ENCODE measurements around the gene SMIM27. TPM values are rescaled to one million over a fixed set of nuclear protein-coding genes. Genes with fewer than 3 reads are reported as not detected.
"Not testable (repeated sequence)": the region's sequence is repeated elsewhere in the genome, so short reads cannot be mapped to it uniquely, and the experiment has no call there.

Gene SMIM27
- polyA plus RNA-seq, 1 donor from 2014 or later: 15.6 TPM

GRCh38 chr9:32518276-32518675 lies 33.9 kb upstream of the SMIM27 start:
- no peaks in the 10 kb centered on the region for H3F3A ChIP-seq (ENCODE audit: insufficient read depth, low read length, poor library complexity, severe bottlenecking)
- no peak overlapping the region for H3K4me2 ChIP-seq (ENCODE audit: low read length)
- no peaks in the 10 kb centered on the region for H3K79me2 ChIP-seq (replicated peaks; ENCODE audit: insufficient read depth, low read length)
- no peaks in the 10 kb centered on the region for H3K9me2 ChIP-seq (ENCODE audit: insufficient read depth, low read length)
- no peaks in the 10 kb centered on the region for H3K36me3 ChIP-seq (ENCODE audit: insufficient read depth, low read length)
- no peak overlapping the region for H2AFZ ChIP-seq (ENCODE audit: low read depth, low read length)
- no peak overlapping the region for H3K4me3 ChIP-seq (ENCODE audit: low read length)
- no peaks in the 10 kb centered on the region for H3K27me3 ChIP-seq (ENCODE audit: insufficient read depth, low read depth, low read length)
- no peak overlapping the region for H3K27ac ChIP-seq (ENCODE audit: low read length)
- no peaks in the 10 kb centered on the region for H4K20me1 ChIP-seq (ENCODE audit: insufficient read depth)
- no peaks in the 10 kb centered on the region for H3K9me3 ChIP-seq (ENCODE audit: low read length)
- H3K9ac ChIP-seq (ENCODE audit: low read length): no peak overlapping the region
- TF ChIP-seq SMC3 (conservative IDR thresholded peaks at IDR 0.05; ENCODE audit: poor library complexity) (no peak), REST (IDR thresholded peaks at IDR 0.05; ENCODE audit: borderline replicate concordance) (no peak)

DNA sequence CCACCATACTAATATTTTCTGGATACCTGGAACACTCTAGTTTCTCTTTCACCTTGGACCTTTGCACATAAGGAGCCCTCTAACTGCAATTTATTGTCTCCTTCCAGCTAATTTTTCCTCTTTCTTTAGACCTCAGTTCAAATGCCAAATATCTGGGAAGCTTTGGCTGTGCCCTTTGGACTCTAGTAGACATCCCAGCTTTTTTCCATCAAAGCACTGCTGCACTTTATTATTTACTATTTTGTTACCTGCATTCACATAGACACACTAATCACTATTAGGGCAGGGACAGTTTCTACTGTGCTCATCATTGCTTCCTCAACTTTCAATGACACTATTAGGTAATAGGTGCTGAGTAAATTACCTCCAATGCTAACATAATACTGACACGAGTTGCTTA lies 28.2 kb upstream of the SMIM27 start:
- H3K27ac ChIP-seq (ENCODE audit: low read length): no peak overlapping the region
- H3F3A ChIP-seq (ENCODE audit: insufficient read depth, low read length, poor library complexity, severe bottlenecking): no peaks in the 10 kb centered on the region
- no peaks in the 10 kb centered on the region for H3K9me3 ChIP-seq (ENCODE audit: low read length)
- no peaks in the 10 kb centered on the region for H3K9me2 ChIP-seq (ENCODE audit: insufficient read depth, low read length)
- H4K20me1 ChIP-seq (ENCODE audit: insufficient read depth): no peaks in the 10 kb centered on the region
- H3K4me3 ChIP-seq (ENCODE audit: low read length): no peak overlapping the region
- H3K79me2 ChIP-seq (replicated peaks; ENCODE audit: insufficient read depth, low read length): no peaks in the 10 kb centered on the region
- H3K9ac ChIP-seq (ENCODE audit: low read length): no peak overlapping the region
- no peaks in the 10 kb centered on the region for H3K36me3 ChIP-seq (ENCODE audit: insufficient read depth, low read length)
- TF ChIP-seq, protein P1, sequence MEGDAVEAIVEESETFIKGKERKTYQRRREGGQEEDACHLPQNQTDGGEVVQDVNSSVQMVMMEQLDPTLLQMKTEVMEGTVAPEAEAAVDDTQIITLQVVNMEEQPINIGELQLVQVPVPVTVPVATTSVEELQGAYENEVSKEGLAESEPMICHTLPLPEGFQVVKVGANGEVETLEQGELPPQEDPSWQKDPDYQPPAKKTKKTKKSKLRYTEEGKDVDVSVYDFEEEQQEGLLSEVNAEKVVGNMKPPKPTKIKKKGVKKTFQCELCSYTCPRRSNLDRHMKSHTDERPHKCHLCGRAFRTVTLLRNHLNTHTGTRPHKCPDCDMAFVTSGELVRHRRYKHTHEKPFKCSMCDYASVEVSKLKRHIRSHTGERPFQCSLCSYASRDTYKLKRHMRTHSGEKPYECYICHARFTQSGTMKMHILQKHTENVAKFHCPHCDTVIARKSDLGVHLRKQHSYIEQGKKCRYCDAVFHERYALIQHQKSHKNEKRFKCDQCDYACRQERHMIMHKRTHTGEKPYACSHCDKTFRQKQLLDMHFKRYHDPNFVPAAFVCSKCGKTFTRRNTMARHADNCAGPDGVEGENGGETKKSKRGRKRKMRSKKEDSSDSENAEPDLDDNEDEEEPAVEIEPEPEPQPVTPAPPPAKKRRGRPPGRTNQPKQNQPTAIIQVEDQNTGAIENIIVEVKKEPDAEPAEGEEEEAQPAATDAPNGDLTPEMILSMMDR (IDR thresholded peaks at IDR 0.05; ENCODE audit: poor library complexity, severe bottlenecking): no peak
- TF ChIP-seq POLR2AphosphoS5 (IDR thresholded peaks at IDR 0.05) (no peak), TAF1 (IDR thresholded peaks at IDR 0.05; ENCODE audit: low read depth) (no peak), EP300 (conservative IDR thresholded peaks at IDR 0.05; ENCODE audit: poor library complexity, severe bottlenecking) (no peak), RAD21 (conservative IDR thresholded peaks at IDR 0.05) (no peak), REST (IDR thresholded peaks at IDR 0.05; ENCODE audit: borderline replicate concordance) (no peak), SMC3 (conservative IDR thresholded peaks at IDR 0.05; ENCODE audit: poor library complexity) (no peak)
- no peak overlapping the region for H2AFZ ChIP-seq (ENCODE audit: low read depth, low read length)
- no peaks in the 10 kb centered on the region for H3K27me3 ChIP-seq (ENCODE audit: insufficient read depth, low read depth, low read length)
- H3K4me2 ChIP-seq (ENCODE audit: low read length): no peak overlapping the region

- H3K36me3 ChIP-seq (ENCODE audit: insufficient read depth, low read length); H3K9me2 ChIP-seq (ENCODE audit: insufficient read depth, low read length); H3K79me2 ChIP-seq (replicated peaks; ENCODE audit: insufficient read depth, low read length); H3K4me3 ChIP-seq (ENCODE audit: low read length); H4K20me1 ChIP-seq (ENCODE audit: insufficient read depth); H3K4me2 ChIP-seq (ENCODE audit: low read length); H3K9me3 ChIP-seq (ENCODE audit: low read length); H3F3A ChIP-seq (ENCODE audit: insufficient read depth, low read length, poor library complexity, severe bottlenecking); H3K27ac ChIP-seq (ENCODE audit: low read length); H3K9ac ChIP-seq (ENCODE audit: low read length); H2AFZ ChIP-seq (ENCODE audit: low read depth, low read length); H3K27me3 ChIP-seq (ENCODE audit: insufficient read depth, low read depth, low read length): not testable (repeated sequence)
These were observed 27.6 kb upstream of the SMIM27 start for GRCh38 chr9:32524558-32524891.

Data from neural cell (in vitro differentiated cells).